Lung (tissue), 12 donors: ENCODE results near the gene PAFAH1B1. TPM values are rescaled to one million over a fixed set of nuclear protein-coding genes. Genes with fewer than 3 reads are reported as not detected.

ENCODE experiments used
- ATAC-seq: fragments of 200-7000 bp; cut with Tn5 transposase; one replicate; pipeline ENCODE4 v1.9.1; 2020; ENCODE audit warnings: moderate number of reproducible peaks; ENCODE audit not compliant: insufficient read depth, low FRiP score
- DNase-seq, 3 donors: peaks; one replicate each; pipeline ENCODE4 v3.0.0-alpha.2; 2013 to 2017
- H3K27ac ChIP-seq, 2 donors: one replicate each; pipeline ENCODE4 v1.5.1; 2013; ENCODE audit warnings: mild to moderate bottlenecking in 2 of 2, moderate library complexity in 2 of 2, control low read depth in 1 of 2, inconsistent platforms in 1 of 2, low read depth in 1 of 2, low read length in 1 of 2
- H3K27me3 ChIP-seq, 3 donors: one replicate each; pipeline ENCODE4 v1.5.1; 2013; ENCODE audit warnings: low read length in 2 of 3; ENCODE audit not compliant: control insufficient read depth in 3 of 3, insufficient read depth in 3 of 3
- H3K36me3 ChIP-seq, 4 donors: one replicate each; pipeline ENCODE4 v1.5.1; 2013; ENCODE audit warnings: low read length in 4 of 4, mild to moderate bottlenecking in 1 of 4, moderate library complexity in 1 of 4; ENCODE audit not compliant: control insufficient read depth in 4 of 4, insufficient read depth in 4 of 4
- H3K4me1 ChIP-seq, 5 donors: one replicate each; pipeline ENCODE4 v1.5.1; 2013; ENCODE audit warnings: low read length in 5 of 5, mild to moderate bottlenecking in 2 of 5, moderate library complexity in 1 of 5; ENCODE audit not compliant: control insufficient read depth in 5 of 5, insufficient read depth in 5 of 5
- H3K4me3 ChIP-seq: one replicate; pipeline ENCODE4 v1.5.1; 2013; ENCODE audit warnings: mild to moderate bottlenecking, control low read depth, moderate library complexity
- H3K9ac ChIP-seq, 2 donors: one replicate each; pipeline ENCODE4 v1.5.1; 2013; ENCODE audit warnings: low read length in 2 of 2, control low read depth in 1 of 2; ENCODE audit not compliant: insufficient read depth in 1 of 2
- H3K9me3 ChIP-seq, 4 donors: one replicate each; pipeline ENCODE4 v1.5.1; 2013; ENCODE audit warnings: low read length in 3 of 4, mild to moderate bottlenecking in 1 of 4, moderate library complexity in 1 of 4; ENCODE audit not compliant: control insufficient read depth in 4 of 4, insufficient read depth in 3 of 4
- WGBS, 2 donors: extraction: QIAGEN DNeasy Blood & Tissue Kit; methylation state at CpG; one replicate each; pipeline ENCODE4 v1.1.7; 2013; 5-methylcytosine and 5-hydroxymethylcytosine counted together
- polyA plus RNA-seq, 2 donors: library from polyadenylated mRNA; stranded (reverse); fragments of 200-250 nt; gene quantifications; one replicate each; pipeline ENCODE4 v1.2.1, GENCODE V29; 2013
- total RNA-seq, 2 donors: library from RNA; depleted of rRNA in 1 of 2; stranded (reverse); fragments of >200 nt in 1 of 2; gene quantifications; one replicate each; pipeline ENCODE4 v1.2.1, GENCODE V29; 2014 to 2021
- TF ChIP-seq, protein P1 (sequence below): IDR thresholded peaks from 2 replicates; pipeline ENCODE4 v1.5.1; 2012; ENCODE audit warnings: mild to moderate bottlenecking; ENCODE audit errors: control extremely low read depth, extremely low read depth
- donor health status: control.
- donor health status: control.
- donor health status: Bipolar disorder and iron deficiency.
- donor health status: healthy.
- donor health status: DM: yes; HTN: yes; CAD: no.

Gene PAFAH1B1
- total and polyA plus RNA-seq, 4 donors: 53.4 to 182 (median 85.5) TPM

DNA sequence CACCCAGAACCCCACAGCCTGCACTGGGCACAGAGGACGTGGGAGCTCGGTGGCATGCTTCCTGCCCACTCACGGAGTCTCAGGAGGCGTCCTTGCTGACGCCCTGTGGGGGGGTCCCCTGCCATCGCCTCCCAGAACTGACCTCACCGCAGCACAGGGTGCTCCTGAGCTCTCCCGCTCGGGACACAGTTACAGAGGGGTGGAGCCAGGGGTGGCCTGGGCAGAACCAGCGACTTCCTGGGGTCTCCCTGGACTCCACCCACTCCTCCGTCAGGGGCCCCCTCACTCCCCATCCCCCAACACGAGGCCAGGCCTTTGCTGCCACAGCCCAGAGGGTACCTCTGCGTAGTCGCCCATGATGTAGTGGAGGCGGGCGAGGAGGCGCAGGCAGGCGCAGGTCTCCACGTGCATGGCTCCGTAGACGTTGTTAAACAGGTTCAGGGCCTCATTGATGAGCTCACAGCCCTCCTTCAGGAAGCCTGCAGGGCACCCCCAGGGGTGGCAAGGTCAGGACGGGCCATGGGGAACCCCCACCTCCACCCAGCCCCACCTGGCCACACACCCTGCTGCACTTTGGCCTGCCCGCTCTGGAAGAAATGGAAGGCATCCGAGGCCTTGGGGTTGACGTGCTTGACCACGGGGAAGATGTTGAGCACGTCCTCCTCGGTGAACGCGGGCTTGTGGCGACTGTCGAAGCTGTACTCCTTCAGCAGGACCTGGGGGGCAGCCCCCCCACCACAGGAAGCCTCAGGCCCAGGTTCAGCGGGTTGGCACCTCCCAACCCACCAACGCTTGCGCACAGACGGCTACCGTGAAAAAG lies 100.3 kb downstream of the PAFAH1B1 start:
- Histone ChIP-seq H3K36me3 (peaks cover 0 to 80% (median 18%) of the 10 kb centered on the region in 4 donors), H3K4me1 (peaks cover 0 to 9% (median 0%) of the 10 kb centered on the region in 5 donors), H3K9me3 (no peaks in the 10 kb centered on the region), H3K27ac (no peak overlapping the region), H3K9ac (no peak overlapping the region), H3K4me3 (no peak overlapping the region), H3K27me3 (no peaks in the 10 kb centered on the region)
- DNase-seq (no peak), ATAC-seq (no peak)
- TF ChIP-seq, protein P1, sequence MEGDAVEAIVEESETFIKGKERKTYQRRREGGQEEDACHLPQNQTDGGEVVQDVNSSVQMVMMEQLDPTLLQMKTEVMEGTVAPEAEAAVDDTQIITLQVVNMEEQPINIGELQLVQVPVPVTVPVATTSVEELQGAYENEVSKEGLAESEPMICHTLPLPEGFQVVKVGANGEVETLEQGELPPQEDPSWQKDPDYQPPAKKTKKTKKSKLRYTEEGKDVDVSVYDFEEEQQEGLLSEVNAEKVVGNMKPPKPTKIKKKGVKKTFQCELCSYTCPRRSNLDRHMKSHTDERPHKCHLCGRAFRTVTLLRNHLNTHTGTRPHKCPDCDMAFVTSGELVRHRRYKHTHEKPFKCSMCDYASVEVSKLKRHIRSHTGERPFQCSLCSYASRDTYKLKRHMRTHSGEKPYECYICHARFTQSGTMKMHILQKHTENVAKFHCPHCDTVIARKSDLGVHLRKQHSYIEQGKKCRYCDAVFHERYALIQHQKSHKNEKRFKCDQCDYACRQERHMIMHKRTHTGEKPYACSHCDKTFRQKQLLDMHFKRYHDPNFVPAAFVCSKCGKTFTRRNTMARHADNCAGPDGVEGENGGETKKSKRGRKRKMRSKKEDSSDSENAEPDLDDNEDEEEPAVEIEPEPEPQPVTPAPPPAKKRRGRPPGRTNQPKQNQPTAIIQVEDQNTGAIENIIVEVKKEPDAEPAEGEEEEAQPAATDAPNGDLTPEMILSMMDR: no peak
- WGBS, 2 donors: 85 to 88% methylated on average over 37 of the region's 37 CpGs

DNA sequence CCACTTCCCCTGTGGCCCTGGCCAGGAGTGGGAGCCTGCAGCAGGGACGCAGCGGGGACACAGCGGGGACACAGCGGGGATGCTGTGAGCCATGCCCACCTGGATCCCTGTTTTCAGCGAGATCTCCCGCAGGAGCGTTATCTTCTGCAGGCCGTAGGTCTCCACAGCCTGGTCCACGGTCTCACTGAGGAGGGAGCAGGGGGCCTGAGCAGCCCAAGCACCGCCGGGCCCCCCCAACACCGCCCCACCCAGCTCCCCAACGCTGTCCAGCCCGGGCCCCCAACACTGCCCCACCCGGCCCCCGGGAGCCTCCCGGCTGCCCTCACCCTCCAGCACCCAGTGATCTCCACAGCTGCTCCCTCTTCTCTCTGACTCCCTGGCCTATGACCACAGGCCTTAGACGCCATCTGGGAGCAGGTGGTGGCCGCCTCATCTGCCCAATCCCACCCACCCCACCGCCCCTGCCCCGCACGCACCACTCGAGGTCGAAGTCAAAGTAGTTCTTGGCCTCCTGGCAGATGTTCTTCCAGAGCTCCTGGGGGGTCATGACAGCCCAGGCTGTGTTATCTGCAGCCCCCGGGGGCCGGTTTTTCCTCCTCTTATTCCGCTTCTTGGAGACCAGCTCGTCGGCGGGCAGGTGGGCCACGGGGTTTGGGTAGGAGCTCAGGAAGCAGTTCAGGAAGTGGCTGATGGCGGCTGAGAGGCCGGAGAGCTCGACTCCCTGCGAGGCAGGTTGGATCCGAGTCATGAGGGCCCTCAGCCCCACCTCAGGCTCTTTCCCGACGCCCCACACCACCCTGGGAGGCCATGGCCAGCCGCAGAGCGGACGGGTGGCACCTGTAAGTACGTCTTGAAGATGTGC lies 101.2 kb downstream of the PAFAH1B1 start:
- WGBS, 2 donors: 91% methylated on average over 40 to 42 of the region's 42 CpGs
- no peak overlapping the region for H3K27ac ChIP-seq
- H3K9ac ChIP-seq: no peak overlapping the region
- DNase-seq (no peak), ATAC-seq (no peak)
- peaks cover 0 to 82% (median 18%) of the 10 kb centered on the region in 4 donors for H3K36me3 ChIP-seq
- TF ChIP-seq, protein P1: no peak
- no peaks in the 10 kb centered on the region for H3K27me3 ChIP-seq
- no peaks in the 10 kb centered on the region for H3K9me3 ChIP-seq
- H3K4me1 ChIP-seq: peaks cover 0 to under 1% (median 0%) of the 10 kb centered on the region in 5 donors
- H3K4me3 ChIP-seq: no peak overlapping the region

DNA sequence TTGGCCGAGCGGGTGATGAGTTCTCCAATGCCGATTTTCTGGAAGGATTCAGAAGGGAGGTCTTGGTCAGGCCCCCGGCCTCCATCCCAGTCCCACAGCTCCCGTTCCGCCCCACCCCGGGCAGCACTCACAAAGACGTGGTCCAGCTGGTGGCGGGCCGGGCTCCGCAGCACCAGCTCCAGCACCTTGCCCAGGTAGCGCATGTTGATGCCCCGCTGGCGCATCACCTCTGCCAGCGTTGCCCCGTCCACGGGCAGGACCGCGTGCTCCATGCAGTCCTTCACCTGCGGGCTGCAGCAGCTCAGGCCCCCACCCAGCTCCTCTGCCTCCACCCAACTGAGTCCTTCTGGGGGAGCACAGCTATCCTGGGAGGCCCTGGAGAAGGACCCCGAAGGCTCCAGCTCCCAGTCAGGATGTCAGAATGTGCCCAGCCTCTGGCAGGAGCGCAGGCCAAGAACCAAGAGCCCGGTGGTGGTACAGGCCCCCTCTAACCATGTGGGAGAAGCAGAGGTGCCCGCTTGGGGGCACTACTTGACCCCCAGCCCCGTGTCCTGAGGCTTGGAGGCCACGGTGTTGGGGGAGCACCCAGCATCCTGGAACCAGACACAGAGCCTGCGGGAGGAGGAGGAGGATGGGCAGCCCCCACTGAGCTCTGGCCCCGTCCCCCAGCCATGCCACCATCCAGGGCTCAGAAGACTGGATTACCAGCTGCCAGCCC lies 101.9 kb downstream of the PAFAH1B1 start:
- no peak for ATAC-seq

More for the DNA sequence above, 101.9 kb downstream of the PAFAH1B1 start:
- H3K27ac ChIP-seq: no peak overlapping the region
- H3K4me1 ChIP-seq: no peaks in the 10 kb centered on the region
- no peak overlapping the region for H3K9ac ChIP-seq
- peaks cover 0 to 82% (median 23%) of the 10 kb centered on the region in 4 donors for H3K36me3 ChIP-seq
- DNase-seq: no peak
- H3K4me3 ChIP-seq: no peak overlapping the region
- H3K9me3 ChIP-seq: no peaks in the 10 kb centered on the region
- 93 to 97% methylated on average over 28 of the region's 28 CpGs for WGBS, 2 donors
- TF ChIP-seq, protein P1: no peak
- H3K27me3 ChIP-seq: no peaks in the 10 kb centered on the region
